A673 (cell line): Measurements from ENCODE around the gene INTS15. TPM values are rescaled to one million over a fixed set of nuclear protein-coding genes. Genes with fewer than 3 reads are reported as not detected.

Experiments
- BruUV-seq: library from RNA; stranded (reverse); fragments of 400-500 nt; replicated peaks from 2 replicates; lab custom pipeline; 2021; lab: Mats Ljungman, UMichigan
- CTCF ChIA-PET: fragments of 300-600 bp; sonication (Branson Sonifier 250); formaldehyde crosslinking; loops from one replicate; lab custom pipeline; 2022; ENCODE audit warnings: antibody characterized with exemption; lab: Charles Lee
- POLR2A ChIA-PET: fragments of 300-600 bp; sonication (Branson Sonifier 250); formaldehyde crosslinking; loops from one replicate; lab custom pipeline; 2022; ENCODE audit warnings: antibody characterized with exemption; ENCODE audit not compliant: low non-redundant PET; lab: Charles Lee
- DNase-seq: peaks from one replicate; pipeline ENCODE4 v3.0.0-alpha.2; 2015; ENCODE audit warnings: low spot score
- H3K27ac ChIP-seq: fragments of 200-600 bp; sonication (generic); 2 replicates; pipeline ENCODE4 v1.5.1; 2016; ENCODE audit warnings: mixed run types, low read depth, mild to moderate bottlenecking, mixed read lengths, antibody characterized with exemption, low read length; ENCODE audit not compliant: poor library complexity, severe bottlenecking
- H3K27me3 ChIP-seq: fragments of 200-600 bp; sonication (generic); replicated peaks from 2 replicates; pipeline ENCODE4 v1.6.1; 2017; ENCODE audit warnings: mixed run types, low read depth, mild to moderate bottlenecking, mixed read lengths, antibody characterized with exemption, low read length; ENCODE audit not compliant: insufficient read depth, poor library complexity
- H3K36me3 ChIP-seq: fragments of 200-600 bp; sonication (generic); 2 replicates; pipeline ENCODE4 v1.6.1; 2016; ENCODE audit warnings: mixed run types, mild to moderate bottlenecking, mixed read lengths, antibody characterized with exemption, low read length; ENCODE audit not compliant: insufficient read depth, poor library complexity, severe bottlenecking
- H3K4me1 ChIP-seq: fragments of 200-600 bp; sonication (generic); 2 replicates; pipeline ENCODE4 v1.6.1; 2017; ENCODE audit warnings: mixed run types, mild to moderate bottlenecking, mixed read lengths, antibody characterized with exemption, low read length; ENCODE audit not compliant: insufficient read depth, poor library complexity, severe bottlenecking
- H3K4me3 ChIP-seq: fragments of 200-600 bp; sonication (generic); 2 replicates; pipeline ENCODE4 v1.5.1; 2016; ENCODE audit warnings: low read depth, mixed run types, mild to moderate bottlenecking, mixed read lengths, low read length; ENCODE audit not compliant: poor library complexity, severe bottlenecking
- H3K9me3 ChIP-seq: fragments of 200-600 bp; sonication (generic); 2 replicates; pipeline ENCODE4 v1.6.1; 2016; ENCODE audit warnings: mixed run types, low read depth, mild to moderate bottlenecking, mixed read lengths, antibody characterized with exemption, low read length; ENCODE audit not compliant: poor library complexity, severe bottlenecking
- CTCF ChIP-seq: fragments of 300-800, 200-600 bp; sonication (generic); conservative IDR thresholded peaks from 2 replicates; pipeline ENCODE4 v1.5.1; 2017; ENCODE audit warnings: low read depth, mild to moderate bottlenecking, antibody characterized with exemption, low read length, moderate library complexity, mixed read lengths
- EZH2 ChIP-seq: fragments of 200-600 bp; sonication (generic); IDR thresholded peaks from 2 replicates; pipeline ENCODE4 v1.6.1; 2017; ENCODE audit warnings: borderline replicate concordance, low read depth, mild to moderate bottlenecking, mixed read lengths, antibody characterized with exemption, low read length; ENCODE audit not compliant: poor library complexity, severe bottlenecking
- intact Hi-C: fragments of 100-400 bp; cut with micrococcal nuclease; formaldehyde crosslinking; loops from one replicate; pipeline ENCODE4 v1.10.0; 2022; ENCODE audit not compliant: unreplicated experiment
- total RNA-seq: library from RNA; stranded (reverse); gene quantifications from 2 replicates; pipeline ENCODE4 v1.2.3, GENCODE V29; 2021

The INTS15 gene
- total RNA-seq, 1 experiment from 2014 or later, result 39.7 TPM

DNA sequence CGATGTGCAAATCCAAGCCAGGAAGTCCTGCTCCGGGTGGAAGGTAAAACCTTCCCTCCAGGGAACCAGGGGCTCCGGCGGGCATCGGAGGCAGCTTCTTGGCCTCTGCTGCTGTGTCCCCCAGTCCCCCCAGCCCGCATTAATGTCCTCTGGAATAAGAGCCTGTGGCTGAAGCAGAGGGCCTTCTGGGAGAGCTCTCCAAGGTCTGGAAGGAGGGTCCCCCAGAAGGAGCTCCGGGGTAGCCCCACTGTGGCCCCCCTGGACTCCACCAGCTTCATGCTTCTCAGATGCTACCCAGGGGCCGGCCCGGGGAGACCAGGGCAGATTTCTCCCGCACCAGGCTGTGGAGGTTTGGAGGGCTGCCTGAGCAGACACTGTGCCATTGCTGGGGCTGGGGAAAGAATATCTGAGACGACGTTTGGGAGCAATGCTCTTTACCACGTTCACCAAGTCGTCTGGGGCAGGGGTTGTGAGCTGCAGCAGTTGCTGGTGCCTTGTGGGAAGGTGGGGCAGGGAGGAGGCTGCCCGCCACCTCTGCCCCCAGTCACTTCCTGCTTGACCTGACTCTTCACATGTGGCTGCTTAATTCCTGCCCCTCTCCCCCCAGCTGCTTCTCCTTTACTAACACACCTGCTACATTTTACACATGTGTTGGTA lies 33.9 kb downstream of the INTS15 start:
- Histone ChIP-seq H3K9me3 (no peaks in the 10 kb centered on the region), H3K36me3 (no peaks in the 10 kb centered on the region), H3K27ac (no peak overlapping the region), H3K4me1 (no peaks in the 10 kb centered on the region), H3K27me3 (no peaks in the 10 kb centered on the region), H3K4me3 (no peak overlapping the region)
- POLR2A ChIA-PET, result no interaction called here
- no peak for DNase-seq
- TF ChIP-seq CTCF (no peak), EZH2 (no peak)
- no TSS peak for BruUV-seq
- CTCF ChIA-PET, result interaction anchor here (0.6 kb wide), 1 partner anchor 11 kb away, joined by 3 read pairs; no protein-coding TSS in a partner anchor
- intact Hi-C loops, result no loop called here

DNA sequence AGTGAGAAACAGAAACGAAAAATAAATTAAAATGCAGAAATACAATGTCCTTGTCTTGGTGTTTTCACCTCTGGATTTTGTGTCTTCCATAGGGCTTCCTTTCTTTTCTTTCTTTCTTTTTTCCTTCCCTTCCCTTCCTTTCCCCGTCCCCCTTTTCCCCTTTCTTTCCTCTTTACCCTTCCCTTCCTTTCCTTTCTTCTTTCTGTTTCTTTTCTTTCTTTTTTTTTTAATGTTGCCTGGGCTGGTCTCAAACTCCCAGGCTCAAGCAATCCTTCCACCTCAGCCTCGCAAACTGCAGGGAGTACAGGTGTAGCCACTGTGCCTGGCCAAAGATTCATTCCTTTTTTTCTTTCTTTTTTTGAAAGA lies 34.4 kb downstream of the INTS15 start:
- intact Hi-C loops, result no loop called here
- POLR2A ChIA-PET, result no interaction called here

DNA sequence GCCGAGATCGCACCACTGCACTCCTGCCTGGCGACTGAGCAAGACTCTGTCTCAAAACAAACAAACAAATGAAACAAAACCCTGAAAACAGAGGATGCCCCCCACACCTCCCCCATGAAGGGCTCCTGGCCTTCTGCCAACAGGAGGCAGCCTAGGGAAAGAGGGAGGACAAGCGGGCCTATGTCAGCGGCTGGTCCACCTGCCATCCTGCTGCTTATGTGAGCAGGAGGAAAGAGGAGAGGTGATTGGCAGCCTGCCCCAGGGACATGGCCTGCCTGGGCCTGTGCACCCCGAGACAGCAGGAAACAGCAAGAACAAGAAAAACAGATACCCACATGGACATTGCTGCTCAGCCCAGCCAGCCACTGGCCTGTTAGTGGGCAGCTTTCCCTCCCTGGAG lies 38.2 kb downstream of the INTS15 start:
- TF ChIP-seq CTCF (no peak), EZH2 (no peak)
- POLR2A ChIA-PET, result no interaction called here
- Histone ChIP-seq H3K27ac (no peak overlapping the region), H3K9me3 (no peaks in the 10 kb centered on the region), H3K4me3 (no peak overlapping the region), H3K4me1 (no peaks in the 10 kb centered on the region), H3K36me3 (no peaks in the 10 kb centered on the region), H3K27me3 (no peaks in the 10 kb centered on the region)
- intact Hi-C loops, result no loop called here
- DNase-seq, result no peak
- BruUV-seq, result no TSS peak
- CTCF ChIA-PET, result no interaction called here

More for the DNA sequence above, 34.4 kb downstream of the INTS15 start:
- no TSS peak for BruUV-seq
- DNase-seq, result no peak
- CTCF ChIA-PET, result interaction anchor here (0.6 kb wide), 1 partner anchor 11 kb away, joined by 3 read pairs; no protein-coding TSS in a partner anchor
- no peak overlapping the region for H3K4me3 ChIP-seq
- no peak overlapping the region for H3K27ac ChIP-seq
- H3K36me3 ChIP-seq, result no peaks in the 10 kb centered on the region
- no peaks in the 10 kb centered on the region for H3K4me1 ChIP-seq
- H3K27me3 ChIP-seq, result no peaks in the 10 kb centered on the region
- TF ChIP-seq CTCF (no peak), EZH2 (no peak)
- no peaks in the 10 kb centered on the region for H3K9me3 ChIP-seq
